ENCODE results near the gene SYT6.
A peak's percentile ranks its signal among the peaks of the same experiment; 100 is the strongest.
"Not testable (repeated sequence)": the region's sequence is repeated elsewhere in the genome, so short reads cannot be mapped to it uniquely, and the experiment has no call there.

The SYT6 gene

DNA sequence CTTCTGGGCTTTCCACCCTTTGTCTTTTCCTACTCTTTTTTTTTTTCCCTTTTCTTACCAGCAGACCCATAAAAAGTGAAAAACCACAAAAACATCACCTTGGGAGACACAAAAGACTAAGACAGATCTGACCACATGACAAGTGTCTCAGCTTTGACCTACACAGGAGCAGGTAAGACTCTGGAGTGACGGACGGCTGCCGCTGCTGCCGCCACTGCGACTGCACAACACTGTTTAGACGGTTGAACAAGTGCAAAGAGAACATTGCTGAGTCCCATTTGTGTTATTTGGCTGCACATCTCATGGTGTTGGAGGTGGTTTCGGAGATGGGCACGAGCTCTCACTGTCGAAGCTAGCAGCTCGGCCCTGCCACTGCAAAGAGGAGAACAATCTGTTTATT is 62.0 kb downstream of the SYT6 start:
- DNase-seq = no peak

DNA sequence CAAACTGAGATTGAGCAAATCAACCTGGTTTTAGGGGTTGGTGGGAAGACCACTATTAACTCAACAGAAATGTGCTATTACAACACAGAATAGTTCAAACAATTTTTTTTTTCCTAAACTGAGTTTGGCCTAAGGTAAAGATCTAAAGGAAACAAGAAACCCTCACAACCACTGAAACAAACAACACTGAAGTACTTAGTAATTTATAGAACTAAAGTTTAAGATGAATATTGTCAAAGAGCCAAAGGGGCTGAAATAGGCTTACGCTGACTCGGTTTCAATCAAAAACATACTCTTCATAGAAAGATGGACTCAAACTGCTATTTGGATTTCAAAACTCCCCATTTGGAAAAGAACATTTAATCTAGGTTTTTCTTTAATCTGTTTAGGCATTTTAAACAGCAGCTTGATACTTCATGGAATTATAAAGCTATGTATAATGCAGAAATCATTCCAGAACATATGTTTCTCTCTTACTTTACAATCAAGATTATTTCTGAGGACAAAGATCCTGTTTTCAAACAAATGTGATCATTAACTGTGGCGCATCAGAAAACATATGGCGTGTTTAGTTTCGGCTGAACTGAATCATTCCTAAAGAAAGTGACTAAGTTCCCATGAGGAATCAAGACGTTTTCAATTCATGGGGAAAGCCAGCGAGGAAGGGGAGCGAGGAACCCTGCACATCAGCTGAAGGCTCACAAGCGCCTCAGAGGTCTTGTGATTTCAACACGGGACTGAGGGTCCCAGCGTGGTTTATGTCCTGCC is 62.7 kb downstream of the SYT6 start:
- no peak for DNase-seq

DNA sequence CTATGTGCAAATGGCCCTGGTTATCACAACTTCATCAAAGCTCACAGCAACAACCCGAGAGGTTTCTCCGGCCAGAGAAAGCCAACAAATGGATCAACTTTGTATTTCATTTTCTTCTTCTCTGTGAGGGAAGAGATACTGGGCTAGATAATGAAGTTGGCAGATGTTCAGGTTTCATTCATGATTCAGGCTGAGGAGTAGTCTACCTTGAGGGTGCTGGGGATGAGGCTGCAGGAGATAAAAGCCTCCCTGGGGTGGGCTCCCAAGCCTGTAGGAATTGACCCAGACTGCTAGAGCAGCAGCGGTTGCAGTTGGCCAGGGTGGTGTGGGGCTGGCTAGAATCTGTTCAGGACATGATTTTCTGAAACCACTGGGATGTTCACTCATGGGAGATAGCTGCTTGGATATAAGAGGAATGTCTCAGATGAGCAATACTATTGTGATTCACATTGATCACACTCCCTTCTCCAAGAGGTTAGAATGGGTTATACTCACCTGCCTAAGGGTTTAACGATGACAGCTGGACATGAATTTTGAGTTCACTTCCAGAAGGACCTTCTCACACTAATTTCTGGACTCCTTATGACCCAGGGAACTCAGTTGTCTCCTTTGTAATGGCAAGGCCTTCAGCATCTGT is 64.0 kb downstream of the SYT6 start:
- no peak for DNase-seq

DNA sequence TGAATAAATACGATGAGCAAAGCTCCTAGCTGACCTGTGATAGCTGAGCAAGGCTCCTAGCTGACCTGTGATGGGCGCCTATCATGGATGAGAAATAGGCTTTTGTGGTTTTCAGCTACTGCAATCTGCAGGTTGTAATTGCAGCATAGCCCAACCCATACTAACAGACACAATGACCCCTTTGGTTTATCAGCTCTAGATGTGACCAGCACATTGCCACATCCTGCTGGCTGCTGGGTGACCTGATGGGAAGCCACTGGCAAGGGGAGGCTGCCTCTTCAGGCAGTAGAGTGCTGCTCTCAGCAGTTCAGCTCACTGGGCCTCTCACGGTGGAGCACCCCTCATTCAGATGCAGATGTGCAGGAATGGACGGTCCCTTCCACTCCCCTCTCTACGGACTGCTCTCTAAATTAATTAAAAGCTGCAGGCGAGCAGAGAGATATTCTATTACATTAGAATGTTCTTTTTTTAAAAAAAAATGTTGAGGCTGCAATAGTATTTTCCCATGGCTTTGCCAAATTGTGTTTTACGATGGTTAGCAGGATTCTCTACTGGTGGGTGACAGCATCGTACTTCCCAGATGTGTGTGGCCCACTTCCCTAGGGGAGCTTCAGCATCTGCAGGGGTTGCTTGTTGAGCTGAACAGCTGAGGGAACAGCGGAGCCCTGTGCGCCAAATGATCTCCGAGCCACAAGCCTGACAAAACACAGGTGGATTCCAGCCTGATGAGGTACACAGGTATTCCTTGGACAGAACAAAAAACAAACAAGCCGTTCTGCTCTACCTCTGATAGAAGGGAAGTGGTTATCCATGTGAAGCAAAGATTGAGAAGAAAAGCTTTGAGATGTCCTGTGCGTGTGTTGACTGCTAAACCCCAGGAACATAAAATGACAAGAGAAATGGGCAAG is 65.0 kb downstream of the SYT6 start:
- no peak for DNase-seq

DNA sequence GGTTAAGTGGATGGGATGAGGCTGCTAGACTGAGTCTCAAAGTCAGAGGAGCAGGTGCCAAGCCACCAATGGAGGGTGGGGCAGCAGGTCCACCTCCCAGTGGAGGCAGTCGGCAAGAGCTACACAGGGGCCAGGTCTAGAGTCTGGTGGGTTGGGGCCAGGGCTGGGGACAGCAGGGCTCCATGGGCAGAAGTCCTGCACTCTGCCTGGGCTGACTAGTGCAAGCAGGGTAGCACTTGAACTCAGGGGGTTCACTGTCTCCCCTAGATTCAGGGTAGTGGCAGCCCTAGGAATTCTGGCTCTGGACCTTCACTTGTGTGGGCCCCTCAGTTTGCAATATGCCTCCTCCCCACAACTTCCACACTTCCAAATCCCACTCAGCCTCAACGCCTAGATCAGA is 66.2 kb downstream of the SYT6 start:
- no peak for DNase-seq

DNA sequence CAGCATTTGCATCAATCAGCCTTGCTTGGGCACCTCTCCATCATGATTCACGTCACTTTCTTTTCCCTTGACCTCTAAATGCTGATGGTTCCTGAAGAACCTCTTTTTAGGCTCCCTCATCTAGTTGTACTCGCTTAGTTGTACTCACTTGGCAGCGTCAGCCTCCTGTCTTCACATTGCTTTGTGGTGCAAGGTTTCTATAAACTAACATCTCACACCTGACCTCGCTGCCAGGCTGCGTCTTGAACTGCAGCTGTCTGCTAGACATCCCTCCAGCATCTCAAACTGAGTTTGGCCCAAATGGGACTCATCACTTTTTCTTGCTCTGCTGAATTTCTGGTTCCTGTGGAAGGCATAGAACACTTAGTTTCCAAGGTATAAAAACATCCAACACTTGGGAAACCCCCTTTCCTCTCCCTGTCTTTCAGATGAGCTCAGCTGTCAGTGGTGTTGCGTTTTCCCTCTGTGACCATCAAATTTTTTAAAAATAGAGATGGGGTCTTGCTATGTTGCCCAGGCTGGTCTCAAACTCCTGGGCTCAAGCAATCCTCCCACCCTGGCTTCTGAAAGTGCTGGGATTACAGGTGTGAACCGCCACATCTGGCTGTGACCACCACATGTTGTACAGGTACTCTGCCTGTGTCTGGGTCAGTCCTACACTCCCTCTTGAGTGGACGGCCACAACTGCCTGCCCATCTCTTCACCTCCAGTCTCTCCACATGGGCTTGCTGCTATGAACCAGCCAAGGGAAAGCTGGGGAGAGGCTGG is 66.9 kb downstream of the SYT6 start:
- DNase-seq = no peak

DNA sequence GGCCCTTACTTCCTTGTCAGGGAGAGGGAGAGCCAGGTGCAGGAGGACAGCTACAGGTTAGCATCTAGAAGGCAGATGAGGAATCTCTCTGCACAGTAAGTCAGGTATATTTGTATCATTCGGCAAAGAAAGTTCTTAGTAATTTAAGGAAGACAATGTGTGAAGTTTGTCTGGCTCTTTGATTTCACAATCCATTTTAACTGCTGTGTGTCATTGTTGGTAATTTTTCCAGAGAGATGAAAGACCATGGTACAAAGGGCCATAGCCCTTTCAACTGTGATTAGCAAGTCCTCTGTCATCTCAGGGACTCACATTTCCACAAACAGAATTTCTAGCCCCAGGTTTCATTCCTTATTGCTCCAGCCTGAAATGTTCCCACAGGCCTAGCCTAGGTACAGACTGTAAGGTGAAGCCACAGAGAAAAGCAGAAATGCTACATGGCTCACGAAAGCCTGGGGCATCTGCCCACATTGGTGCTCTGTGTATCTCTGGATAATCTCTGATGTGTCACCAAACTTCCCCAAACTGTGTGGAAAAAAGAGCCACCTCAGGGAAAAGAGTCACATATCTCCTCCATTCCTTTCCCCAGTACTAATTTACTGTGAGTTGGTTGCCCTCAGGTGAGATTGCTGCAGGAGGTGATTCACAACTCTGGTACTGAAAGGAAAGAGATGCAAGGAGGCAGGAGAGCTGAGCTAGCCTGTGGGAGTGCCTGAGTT is 70.6 kb downstream of the SYT6 start:
- no peak for DNase-seq

DNA sequence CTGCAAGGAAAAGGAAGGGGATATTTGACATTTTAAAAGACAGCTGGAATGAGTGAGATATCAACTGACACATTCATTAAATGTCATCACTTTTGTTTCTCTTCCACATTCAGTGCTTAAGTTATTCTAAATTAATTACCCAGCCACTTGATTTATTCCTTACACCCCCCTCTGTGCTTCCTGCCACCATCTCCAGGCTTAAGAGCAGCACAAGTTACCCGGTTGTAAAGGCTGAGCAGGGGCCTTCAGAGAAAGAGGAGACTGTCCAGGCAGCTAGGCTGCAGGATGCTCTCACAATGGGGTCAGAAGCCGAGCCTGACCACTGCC is 71.4 kb downstream of the SYT6 start:
- DNase-seq = no peak

DNA sequence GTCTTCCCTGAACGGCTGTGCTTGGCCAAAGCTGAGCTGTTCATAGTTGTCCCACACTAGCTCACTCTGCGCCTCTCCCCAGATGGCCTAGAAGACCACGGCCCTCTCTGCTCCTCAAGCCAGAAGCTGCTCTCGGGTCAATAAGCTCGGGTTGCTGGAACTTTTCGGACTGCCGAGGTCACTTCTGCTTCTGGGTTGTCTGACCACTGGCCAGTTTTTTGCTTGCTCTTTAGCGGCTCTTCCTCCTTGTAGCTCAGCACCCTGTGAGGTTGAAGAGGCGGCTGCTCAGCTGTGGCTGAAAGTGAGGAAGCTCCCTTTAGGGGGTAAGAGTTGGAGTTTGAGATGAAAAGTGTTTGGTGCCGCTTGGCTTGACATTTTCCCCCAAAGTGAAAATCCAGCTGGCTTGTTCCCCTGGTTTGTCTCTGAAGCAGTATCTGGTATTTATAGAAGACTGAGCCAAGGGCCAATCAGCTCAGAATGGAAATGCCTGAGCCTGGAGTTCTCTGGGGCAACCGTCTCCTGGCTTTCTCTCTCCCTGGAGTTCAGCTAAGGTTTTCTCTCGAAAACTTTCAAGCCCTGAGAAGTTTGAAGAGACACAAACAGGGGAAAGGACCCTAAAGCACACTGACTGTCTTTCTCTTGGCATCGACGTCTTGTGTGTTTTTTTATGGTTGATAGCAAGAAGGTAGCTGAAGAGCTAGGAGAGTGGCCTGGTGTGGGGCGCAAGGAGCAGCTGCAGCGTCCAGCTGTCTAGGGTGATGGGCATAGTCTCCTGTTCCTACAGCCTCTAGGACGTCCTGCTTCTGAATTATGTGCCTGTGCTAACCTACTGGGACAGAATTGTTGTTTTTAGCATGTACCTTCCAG is 72.0 kb downstream of the SYT6 start:
- peak; percentile 27 to 34 for DNase-seq

DNA sequence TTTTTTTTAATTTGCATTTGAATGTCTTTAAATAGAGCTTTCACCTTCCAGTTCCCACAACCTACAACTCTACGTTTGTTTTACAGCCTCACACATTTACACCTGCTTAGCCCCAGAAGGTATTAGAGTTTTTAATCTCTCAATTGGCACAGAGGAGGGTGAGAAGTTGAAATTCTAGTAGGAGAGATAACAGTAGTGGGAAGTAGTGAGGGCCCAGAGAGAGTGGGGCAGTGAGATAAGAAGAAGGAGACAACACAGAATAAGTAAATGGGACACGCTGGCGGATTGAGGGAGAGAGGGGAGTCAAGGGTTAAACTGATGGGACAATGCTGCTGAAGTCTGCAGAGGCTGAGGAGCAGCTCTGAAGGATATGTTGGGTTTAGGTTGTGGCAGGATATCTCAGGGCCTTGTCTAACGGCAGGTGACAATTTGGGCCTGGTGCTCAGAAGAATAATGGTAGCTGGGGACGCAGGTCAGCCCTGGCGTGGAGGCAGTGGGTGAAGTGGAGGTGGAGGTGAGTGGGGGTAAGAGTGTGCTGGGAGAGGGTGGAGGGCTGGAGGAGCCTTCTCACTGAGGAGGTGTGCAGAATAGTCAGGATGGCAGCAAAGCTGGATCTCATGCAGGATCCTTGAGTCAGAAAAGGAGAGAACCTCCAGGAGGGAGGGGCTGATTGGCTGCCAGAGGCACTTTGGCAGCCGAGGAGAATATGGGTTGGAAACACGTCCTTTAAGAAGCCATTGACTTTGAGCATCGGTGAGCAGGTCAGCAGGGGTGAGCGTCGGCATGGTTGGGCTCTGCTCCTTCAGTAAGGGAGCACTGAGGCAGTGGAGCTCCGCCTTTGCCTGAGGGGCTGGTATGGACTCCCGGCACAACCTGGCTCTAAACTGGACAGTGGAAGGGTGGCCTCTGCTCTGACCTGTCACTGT is 72.9 kb downstream of the SYT6 start:
- no peak for DNase-seq

DNA sequence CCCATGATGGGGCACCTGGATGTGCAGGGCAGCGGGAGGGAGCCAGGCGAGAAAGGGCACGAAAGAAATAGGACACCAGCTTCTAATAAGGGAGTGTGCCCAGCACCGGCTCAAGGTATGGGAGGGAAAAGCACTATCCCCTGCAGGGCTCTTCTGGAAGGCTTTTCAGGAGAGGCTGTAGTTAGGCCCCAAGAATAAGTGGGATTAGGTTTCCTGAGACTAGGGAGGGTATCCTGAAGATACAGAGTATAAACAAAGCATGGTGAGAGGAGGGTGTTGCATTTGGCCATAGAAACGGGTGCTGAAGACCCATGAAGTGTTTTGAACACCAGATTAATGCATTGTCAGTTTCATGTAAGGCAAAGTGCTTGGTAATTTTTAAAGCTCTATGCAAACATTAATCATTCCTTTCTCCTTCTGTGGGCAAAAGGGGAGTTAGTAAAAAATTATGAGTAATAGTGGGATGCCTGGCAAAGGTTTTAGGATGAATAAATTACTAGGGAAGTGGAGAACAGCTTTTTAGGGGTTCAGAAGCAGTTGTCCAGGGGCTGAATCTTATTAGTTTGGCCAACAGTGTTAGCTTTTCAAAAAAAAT is 74.0 kb downstream of the SYT6 start:
- no peak for DNase-seq

DNA sequence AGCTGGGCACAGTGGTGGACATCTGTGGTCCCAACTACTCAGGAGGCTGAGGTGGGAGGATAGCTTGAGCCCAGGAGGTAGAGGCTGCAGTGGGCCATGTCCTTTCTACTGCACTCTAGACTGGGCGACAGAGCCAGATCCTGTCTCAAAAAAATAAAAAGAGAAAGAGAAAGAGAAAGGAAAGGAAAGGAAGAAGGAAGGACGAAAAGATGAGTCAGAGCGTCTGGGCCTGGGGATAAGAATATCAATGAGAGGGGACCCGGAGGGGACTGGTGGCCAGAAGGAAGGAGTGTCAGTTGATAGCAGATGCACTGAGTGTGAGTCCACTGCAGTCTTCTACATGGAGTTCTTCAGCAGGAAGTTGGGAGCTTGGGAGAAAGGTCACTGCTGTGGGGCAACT is 75.6 kb downstream of the SYT6 start:
- no peak for DNase-seq

DNA sequence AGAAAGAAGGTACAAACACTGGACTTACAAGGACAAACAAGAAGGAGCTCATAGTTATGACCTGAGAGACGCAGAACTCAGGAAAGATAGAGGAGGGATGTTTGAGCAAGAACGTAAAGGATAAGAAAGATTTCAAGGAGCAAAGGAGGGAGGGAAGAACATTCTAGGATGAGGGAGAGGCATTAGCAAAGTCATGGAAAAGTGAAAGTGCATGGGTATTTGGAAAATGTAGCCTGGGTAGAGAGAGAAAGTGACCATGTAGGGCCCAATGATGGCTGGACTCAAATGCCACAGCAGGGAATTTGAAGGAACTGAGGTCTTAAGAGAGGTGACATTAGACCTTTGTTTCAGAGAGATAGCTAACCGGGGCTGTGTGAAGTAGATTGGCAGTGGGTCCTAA is 76.5 kb downstream of the SYT6 start:
- no peak for DNase-seq

DNA sequence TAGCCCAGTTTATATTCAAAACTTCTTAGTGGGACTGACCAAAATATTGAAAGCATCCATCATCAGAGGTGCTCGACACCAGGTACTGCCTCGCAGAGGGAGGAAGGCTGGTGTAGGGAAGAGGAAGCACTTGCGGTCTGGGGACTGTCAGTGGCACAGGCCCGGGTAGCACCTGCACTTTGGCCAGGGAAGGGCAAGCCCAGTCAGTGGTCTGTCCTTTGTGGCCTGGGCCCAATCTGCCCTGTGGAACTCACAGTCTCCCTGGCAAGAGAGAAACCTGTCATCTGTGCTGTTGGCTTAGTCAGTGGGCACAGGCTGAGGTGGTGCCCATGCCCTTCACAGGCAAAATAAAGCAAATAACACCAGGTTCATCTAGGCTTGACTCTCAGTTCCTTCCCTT is 77.4 kb downstream of the SYT6 start:
- no peak for DNase-seq

DNA sequence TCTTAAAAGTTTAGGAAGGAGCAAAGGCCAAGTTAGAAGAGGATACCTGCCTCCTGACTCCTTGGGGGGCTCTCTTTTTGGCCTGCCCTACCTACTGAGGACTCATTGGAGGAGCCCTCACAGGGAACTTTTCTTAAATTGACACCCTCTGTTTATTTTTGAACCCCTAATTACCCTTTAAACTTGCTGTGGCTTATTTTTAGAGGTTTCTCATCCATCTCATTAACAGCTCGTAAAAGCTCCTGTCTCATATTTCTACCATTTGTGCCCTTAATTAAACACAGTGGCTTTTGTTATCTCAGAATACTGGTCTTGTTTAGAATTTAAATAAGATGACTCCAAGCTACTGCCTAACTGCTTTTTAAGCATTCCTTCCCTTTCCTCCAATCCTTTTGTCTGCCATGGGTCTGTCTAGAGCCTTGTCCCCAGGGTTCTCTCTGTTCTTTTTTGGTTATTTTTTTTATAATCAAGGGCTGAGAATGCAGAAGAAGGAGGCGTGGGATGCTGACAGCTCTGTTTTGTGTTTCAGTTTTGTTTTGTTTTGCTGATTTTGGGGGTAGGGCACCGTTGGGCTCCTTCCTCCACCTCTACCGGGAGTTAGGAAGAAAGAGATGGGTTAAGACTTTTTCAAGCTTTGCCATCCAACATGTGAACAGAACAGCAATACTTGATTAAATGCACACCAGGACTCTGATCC is 78.0 kb downstream of the SYT6 start:
- peak in 1 of 2 donors; percentile 6 for DNase-seq

DNA sequence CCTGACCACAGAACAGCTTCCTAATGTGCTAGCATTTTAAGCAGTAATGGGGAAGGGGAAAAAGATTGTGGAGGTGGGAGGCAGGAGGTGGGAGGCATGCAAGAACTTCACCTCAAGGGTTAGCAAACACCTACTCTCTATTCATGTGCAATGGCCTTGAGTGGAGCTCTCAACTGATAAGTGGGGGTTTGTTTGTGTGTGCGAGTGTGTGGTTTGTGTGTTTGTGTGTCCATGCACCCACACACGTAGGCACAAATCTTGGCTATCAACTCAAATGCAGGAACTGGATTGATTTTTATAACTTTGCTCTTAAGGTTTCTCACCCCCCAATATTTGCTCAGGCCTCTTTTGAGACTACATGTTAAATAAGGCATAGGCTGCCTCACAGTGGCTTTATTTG is 78.6 kb downstream of the SYT6 start:
- DNase-seq = no peak

DNA sequence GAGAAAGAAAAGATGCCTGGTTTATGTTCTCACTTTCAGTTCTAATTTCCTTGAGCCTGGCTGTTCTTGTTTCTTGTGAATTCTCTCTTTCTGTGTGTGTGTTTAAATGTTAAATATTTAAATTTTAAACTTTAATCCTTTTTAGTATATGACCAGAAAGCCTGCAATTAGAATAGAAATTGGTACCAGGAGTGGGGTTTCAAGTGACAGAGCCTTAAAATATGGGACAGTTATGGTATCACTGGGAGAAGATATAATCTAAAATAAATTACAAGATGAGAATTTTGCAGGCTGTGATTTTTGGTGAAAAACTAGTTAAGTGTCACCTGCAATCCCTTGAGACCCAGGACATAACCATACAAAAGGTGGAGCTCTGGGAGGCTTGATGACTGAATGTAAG is 81.4 kb downstream of the SYT6 start:
- DNase-seq = no peak

DNA sequence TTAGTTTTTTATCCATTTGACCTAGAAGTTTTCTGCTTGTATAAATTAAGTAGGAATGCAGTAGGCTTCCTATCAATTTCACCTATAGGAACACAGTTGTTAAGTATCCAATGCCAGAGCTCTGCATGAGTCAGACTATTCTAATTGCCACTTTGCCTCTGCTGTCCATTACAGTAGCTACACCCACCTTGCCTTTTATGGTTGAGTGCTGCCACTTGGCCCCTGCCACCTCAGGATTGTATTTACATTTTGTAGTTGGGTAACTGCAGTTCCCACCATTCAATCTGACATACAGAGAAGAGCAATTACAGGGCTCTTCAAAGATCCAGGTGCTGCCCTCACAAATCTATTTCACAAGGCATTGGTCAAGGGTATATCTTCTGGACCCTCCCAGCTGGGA is 83.9 kb downstream of the SYT6 start:
- not testable (repeated sequence) for DNase-seq

DNA sequence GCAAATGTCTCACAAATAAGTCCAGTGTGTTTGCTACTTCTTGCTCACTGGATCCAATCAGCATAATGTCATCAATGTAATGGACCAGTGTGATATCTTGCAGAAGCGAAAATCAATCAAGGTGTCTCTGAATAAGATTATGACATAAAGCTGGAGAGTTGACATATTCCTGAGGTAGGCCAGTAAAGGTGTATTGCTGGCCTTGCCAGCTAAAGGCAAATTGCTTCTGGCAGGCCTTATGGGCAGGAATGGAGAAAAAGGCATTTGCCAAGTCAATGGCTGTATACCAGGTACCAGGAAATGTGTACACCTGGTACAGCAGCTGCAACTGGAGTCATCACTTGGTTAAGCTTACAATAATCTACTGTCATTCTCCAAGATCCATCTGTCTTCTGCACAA is 85.0 kb downstream of the SYT6 start:
- DNase-seq = not testable (repeated sequence)
